OCI-M1 (cell line): ENCODE measurements around the gene NLRP8.
"Not testable (repeated sequence)": the region's sequence is repeated elsewhere in the genome, so short reads cannot be mapped to it uniquely, and the experiment has no call there.

Source experiments
- DNase-seq: peaks from one replicate; lab custom pipeline; 2025; lab: John Stamatoyannopoulos, UW

NLRP8 gene

GRCh38 chr19:55947532-55947931 is at the start of gene NLRP8:
Gene NLRP8, plus strand, starts transcription at chr19:55947832.
- no peak for DNase-seq

- no peak for DNase-seq
These were observed 48.7 kb upstream of the NLRP8 start for GRCh38 chr19:55898911-55899310.

- no peak for DNase-seq
These were observed 46.1 kb upstream of the NLRP8 start for GRCh38 chr19:55901369-55902079.

- DNase-seq = no peak
These were observed 45.4 kb upstream of the NLRP8 start for GRCh38 chr19:55902080-55902751.

- no peak for DNase-seq
These were observed 40.3 kb upstream of the NLRP8 start for GRCh38 chr19:55907286-55907685.

- DNase-seq = no peak
These were observed 39.9 kb upstream of the NLRP8 start for GRCh38 chr19:55907746-55908145.

- DNase-seq = no peak
These were observed 37.8 kb upstream of the NLRP8 start for GRCh38 chr19:55909801-55910200.

- no peak for DNase-seq
These were observed 34.7 kb upstream of the NLRP8 start for GRCh38 chr19:55912916-55913315.

- DNase-seq = peak; percentile 42
These were observed 33.9 kb upstream of the NLRP8 start for GRCh38 chr19:55913643-55914268.

- DNase-seq = no peak
These were observed 24.1 kb upstream of the NLRP8 start for GRCh38 chr19:55923556-55923955.

GRCh38 chr19:55927991-55928390 is 19.6 kb upstream of the NLRP8 start:
- DNase-seq = no peak

- DNase-seq = not testable (repeated sequence)
These were observed 18.4 kb upstream of the NLRP8 start for GRCh38 chr19:55929258-55929657.

- no peak for DNase-seq
These were observed 16.6 kb upstream of the NLRP8 start for GRCh38 chr19:55930996-55931515.

- no peak for DNase-seq
These were observed 15.7 kb upstream of the NLRP8 start, which contains the start of gene NLRP13 for GRCh38 chr19:55931936-55932386. Gene NLRP13, minus strand, starts transcription at chr19:55932336. Its CDS starts 25 bp downstream, at chr19:55932311.

GRCh38 chr19:55935206-55935605 is 12.4 kb upstream of the NLRP8 start:
- DNase-seq = no peak

- DNase-seq = no peak
These were observed 8.4 kb upstream of the NLRP8 start for GRCh38 chr19:55939206-55939605.

GRCh38 chr19:55940306-55940705 is 7.3 kb upstream of the NLRP8 start:
- DNase-seq = no peak

- DNase-seq = not testable (repeated sequence)
These were observed 2.9 kb downstream of the NLRP8 start for GRCh38 chr19:55950566-55950965.

GRCh38 chr19:55956431-55956830 is 8.8 kb downstream of the NLRP8 start:
- DNase-seq = no peak

- DNase-seq = no peak
These were observed 10.7 kb downstream of the NLRP8 start for GRCh38 chr19:55958356-55958755.

GRCh38 chr19:55959996-55960675 is 12.5 kb downstream of the NLRP8 start:
- no peak for DNase-seq

- DNase-seq = no peak
These were observed 14.6 kb downstream of the NLRP8 start for GRCh38 chr19:55962186-55962585.
